AG04450 (cell line): ENCODE data around the gene MALSU1. TPM values are rescaled to one million over a fixed set of nuclear protein-coding genes. Genes with fewer than 3 reads are reported as not detected.

Source experiments
- CTCF ChIA-PET: fragments of 300-600, 350-600 bp; formaldehyde crosslinking; extraction: SDS; loops from one replicate; lab custom pipeline; 2022; ENCODE audit warnings: antibody characterized with exemption, inconsistent platforms; lab: Charles Lee
- POLR2A ChIA-PET: fragments of 350-600 bp; formaldehyde crosslinking; extraction: SDS; loops from one replicate; lab custom pipeline; 2021; ENCODE audit warnings: antibody characterized with exemption, inconsistent platforms; lab: Yijun Ruan, JAX
- DNase-seq: peaks from one replicate; pipeline ENCODE4 v3.0.0-alpha.2; 2011; ENCODE audit warnings: low read depth, low spot score
- H3K27ac ChIP-seq: one replicate; pipeline ENCODE4 v1.5.1; 2012; ENCODE audit warnings: low read depth, low read length, control low read depth
- H3K27me3 ChIP-seq: one replicate; pipeline ENCODE4 v1.6.0; 2012; ENCODE audit warnings: low read length; ENCODE audit not compliant: control insufficient read depth, insufficient read depth
- H3K4me3 ChIP-seq: 2 replicates; pipeline ENCODE4 v1.5.1; 2011; ENCODE audit warnings: mild to moderate bottlenecking, low read depth, low read length, control low read depth
- H3K9me3 ChIP-seq: 2 replicates; pipeline ENCODE4 v1.5.1; 2012; ENCODE audit warnings: low read length; ENCODE audit not compliant: control insufficient read depth, insufficient read depth
- polyA plus RNA-seq: library from polyadenylated mRNA; depleted of rRNA; stranded (reverse); fragments of >200 nt; gene quantifications from 2 replicates; pipeline ENCODE4 v1.2.3, GENCODE V29; 2011
- TF ChIP-seq, protein P1 (sequence below): IDR thresholded peaks from 2 replicates; pipeline ENCODE4 v1.5.1; 2011; ENCODE audit warnings: low read depth, low read length, control low read depth, inconsistent platforms

The MALSU1 gene
- polyA plus RNA-seq, 1 experiment = 82.2 TPM

DNA sequence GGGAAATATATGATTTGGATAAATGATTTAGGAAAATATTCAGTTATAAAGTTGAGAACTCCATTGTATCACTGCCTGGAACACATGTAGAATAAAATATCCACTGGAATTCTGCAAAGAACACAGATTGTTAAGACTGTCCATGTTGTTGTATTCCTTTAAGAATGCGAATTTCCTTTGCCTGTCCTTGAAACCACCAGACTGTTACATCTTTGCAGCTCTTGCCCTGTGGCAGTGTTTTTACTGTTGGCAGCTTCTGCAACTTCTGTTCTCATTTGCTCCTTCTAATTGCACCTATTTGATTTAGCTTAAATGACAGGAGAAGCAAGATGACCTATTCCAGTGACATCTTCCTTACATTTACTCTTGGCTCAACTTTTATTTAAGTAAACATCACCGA lies 39.7 kb downstream of the MALSU1 start:
- CTCF ChIA-PET = no interaction called here

DNA sequence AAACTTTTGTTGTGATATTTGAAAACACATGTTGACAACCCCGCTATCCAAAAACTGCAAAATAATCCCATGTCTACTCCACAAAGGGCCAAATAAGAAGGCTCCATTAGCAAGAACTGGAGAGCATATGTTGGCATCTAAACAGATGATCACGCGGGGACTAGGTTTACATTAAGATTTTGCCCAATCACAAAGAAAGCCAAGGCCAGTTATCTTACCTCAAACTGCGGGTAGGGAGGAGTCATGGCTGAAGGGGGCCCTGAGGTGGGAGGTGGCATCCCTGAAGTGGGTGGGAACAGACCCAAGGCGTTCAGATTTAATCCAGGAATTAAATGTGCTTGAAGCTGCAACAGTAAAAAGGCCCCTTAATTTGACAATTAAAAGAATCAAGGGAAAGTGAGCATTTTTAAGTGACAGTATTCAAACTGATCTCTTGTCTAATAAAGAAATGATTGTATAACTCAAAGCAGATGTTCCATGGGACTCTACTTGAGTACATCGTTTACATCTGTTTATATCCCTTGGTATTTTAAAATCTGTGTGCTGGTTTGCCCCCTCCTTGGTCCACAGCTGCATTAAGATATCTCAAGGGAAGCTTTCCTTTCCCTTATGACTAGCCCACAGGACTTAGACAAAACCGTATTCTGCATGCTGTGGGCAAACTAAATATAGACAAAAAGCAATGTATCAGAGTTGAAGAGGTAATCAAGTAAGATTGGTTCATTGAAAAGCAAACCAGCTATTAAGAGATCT lies 42.9 kb downstream of the MALSU1 start:
- ChIA-PET CTCF (interaction anchor here (0.9 kb wide), 1 partner anchor 16 kb away, joined by 4 read pairs; no protein-coding TSS in a partner anchor), POLR2A (no interaction called here)
- TF ChIP-seq, protein P1, sequence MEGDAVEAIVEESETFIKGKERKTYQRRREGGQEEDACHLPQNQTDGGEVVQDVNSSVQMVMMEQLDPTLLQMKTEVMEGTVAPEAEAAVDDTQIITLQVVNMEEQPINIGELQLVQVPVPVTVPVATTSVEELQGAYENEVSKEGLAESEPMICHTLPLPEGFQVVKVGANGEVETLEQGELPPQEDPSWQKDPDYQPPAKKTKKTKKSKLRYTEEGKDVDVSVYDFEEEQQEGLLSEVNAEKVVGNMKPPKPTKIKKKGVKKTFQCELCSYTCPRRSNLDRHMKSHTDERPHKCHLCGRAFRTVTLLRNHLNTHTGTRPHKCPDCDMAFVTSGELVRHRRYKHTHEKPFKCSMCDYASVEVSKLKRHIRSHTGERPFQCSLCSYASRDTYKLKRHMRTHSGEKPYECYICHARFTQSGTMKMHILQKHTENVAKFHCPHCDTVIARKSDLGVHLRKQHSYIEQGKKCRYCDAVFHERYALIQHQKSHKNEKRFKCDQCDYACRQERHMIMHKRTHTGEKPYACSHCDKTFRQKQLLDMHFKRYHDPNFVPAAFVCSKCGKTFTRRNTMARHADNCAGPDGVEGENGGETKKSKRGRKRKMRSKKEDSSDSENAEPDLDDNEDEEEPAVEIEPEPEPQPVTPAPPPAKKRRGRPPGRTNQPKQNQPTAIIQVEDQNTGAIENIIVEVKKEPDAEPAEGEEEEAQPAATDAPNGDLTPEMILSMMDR = no peak
- H3K9me3 ChIP-seq = peaks cover 6% of the 10 kb centered on the region; the same call in 1 of the 2 replicates
- no peaks in the 10 kb centered on the region for H3K27me3 ChIP-seq
- no peak overlapping the region for H3K4me3 ChIP-seq
- DNase-seq = no peak
- no peak overlapping the region for H3K27ac ChIP-seq

More for the DNA sequence above, 39.7 kb downstream of the MALSU1 start:
- no peak overlapping the region for H3K27ac ChIP-seq
- POLR2A ChIA-PET = no interaction called here
- no peaks in the 10 kb centered on the region for H3K27me3 ChIP-seq
- peaks cover 6% of the 10 kb centered on the region; the same call in 1 of the 2 replicates for H3K9me3 ChIP-seq
- no peak overlapping the region for H3K4me3 ChIP-seq
- DNase-seq = no peak
- TF ChIP-seq, protein P1 = no peak

DNA sequence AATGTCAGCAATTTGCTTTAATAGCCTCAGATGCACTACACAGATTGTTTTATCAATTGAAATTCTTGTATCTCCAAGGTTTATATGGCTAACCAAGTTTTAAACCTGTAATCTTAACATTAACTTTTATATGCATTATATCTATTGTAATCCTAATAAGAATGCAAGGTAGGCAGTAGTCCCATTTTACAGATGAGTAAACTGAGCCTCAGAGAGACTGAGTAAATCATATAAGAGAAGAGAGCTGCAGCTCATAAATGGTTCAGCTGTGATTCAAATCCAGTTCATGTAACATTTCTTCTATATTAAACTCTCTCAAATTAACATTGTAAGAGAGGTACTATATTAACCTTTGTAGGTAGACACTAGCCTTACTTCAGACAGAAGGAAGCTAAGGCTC lies 44.0 kb downstream of the MALSU1 start:
- TF ChIP-seq, protein P1 = no peak
- DNase-seq = no peak
- H3K27me3 ChIP-seq = no peaks in the 10 kb centered on the region
- H3K27ac ChIP-seq = no peak overlapping the region
- CTCF ChIA-PET = interaction anchor here (0.6 to 1.6 kb wide), 2 partner anchors 15 to 70 kb away, joined by 3 read pairs; no protein-coding TSS in a partner anchor
- H3K4me3 ChIP-seq = no peak overlapping the region
- POLR2A ChIA-PET = interaction anchor here (1.7 kb wide), 1 partner anchor 9 kb away, joined by 8 read pairs; no protein-coding TSS in a partner anchor
- H3K9me3 ChIP-seq = no peaks in the 10 kb centered on the region

DNA sequence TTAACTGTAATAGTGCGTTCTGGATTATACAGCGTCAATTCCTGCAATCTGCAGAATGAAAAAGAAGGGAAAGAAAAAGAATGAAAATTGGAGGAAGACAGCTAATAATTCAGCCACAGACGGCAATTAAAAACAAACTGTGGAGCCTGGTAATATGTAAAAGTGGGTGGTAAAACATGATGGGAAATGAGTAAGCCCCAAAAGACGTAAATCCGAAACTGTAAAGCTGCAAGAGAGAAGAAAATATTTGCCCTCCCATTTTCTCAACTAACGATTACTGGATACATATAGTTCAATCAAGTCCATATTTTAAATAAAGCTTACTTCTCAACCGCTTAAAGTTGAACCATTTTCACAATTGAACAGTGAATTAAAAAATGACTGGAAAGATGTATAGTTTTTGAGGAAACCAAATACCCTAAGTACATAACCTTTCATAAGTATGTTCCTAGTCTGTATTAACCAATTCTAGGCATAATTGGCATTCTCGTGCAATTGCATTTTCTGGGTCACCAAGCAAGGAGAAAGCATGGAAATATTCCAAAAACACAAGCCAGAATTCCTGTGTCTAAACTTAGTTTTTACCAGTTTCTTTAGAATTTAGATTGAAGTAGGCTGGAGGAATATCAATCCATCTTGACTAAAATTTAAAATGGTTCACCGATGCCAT lies 44.8 kb downstream of the MALSU1 start:
- no peak for DNase-seq
- POLR2A ChIA-PET = interaction anchor here (0.6 to 1.7 kb wide), 2 partner anchors 9 to 487 kb away, joined by 6 to 8 read pairs; no protein-coding TSS in a partner anchor

More for the DNA sequence above, 44.8 kb downstream of the MALSU1 start:
- Histone ChIP-seq H3K4me3 (no peak overlapping the region), H3K27ac (no peak overlapping the region), H3K9me3 (no peaks in the 10 kb centered on the region), H3K27me3 (no peaks in the 10 kb centered on the region)
- TF ChIP-seq, protein P1 = no peak
- CTCF ChIA-PET = interaction anchor here (1.6 kb wide), 1 partner anchor 71 kb away, joined by 3 read pairs; no protein-coding TSS in a partner anchor
